ENCODE results near the gene ROBO2.

Gene ROBO2

GRCh38 chr3:77038930-77039605 is 831 bp upstream of the ROBO2 start (continued):
- TF ChIP-seq ZNF514 (tag by site-specific recombination; IDR thresholded peaks at IDR 0.05): no peak
- no peak for TF ChIP-seq ZNF350 (tag by site-specific recombination; IDR thresholded peaks at IDR 0.05)
- TF ChIP-seq BCL11A (tag by site-specific recombination; IDR thresholded peaks at IDR 0.05; ENCODE audit: low read depth): no peak
- TF ChIP-seq PRDM6 (tag by site-specific recombination; IDR thresholded peaks at IDR 0.05): no peak
- 0 out of 2 replicates have a peak, but pooled peaks have one; percentile 56 for TF ChIP-seq ZNF423 (tag by site-specific recombination; IDR thresholded peaks at IDR 0.05)
- TF ChIP-seq ZNF76 (tag by site-specific recombination; IDR thresholded peaks at IDR 0.05; ENCODE audit: borderline replicate concordance, low read depth): no peak
- TF ChIP-seq ZNF274 (IDR thresholded peaks at IDR 0.05; ENCODE audit: low read length): no peak
- no peak for TF ChIP-seq ZNF274 (tag by site-specific recombination; IDR thresholded peaks at IDR 0.05; ENCODE audit: borderline replicate concordance)
- TF ChIP-seq PBX3 (CRISPR knock-in tag; IDR thresholded peaks at IDR 0.05): no peak
- no peak for TF ChIP-seq BCL11B (tag by site-specific recombination; IDR thresholded peaks at IDR 0.05; ENCODE audit: low read depth)
- peak; percentile 67 for TF ChIP-seq GLIS2 (tag by site-specific recombination; IDR thresholded peaks at IDR 0.05)
- TF ChIP-seq ZNF580 (tag by site-specific recombination; IDR thresholded peaks at IDR 0.05): no peak

- peak overlapping the region; percentile 93 for H3K27ac ChIP-seq (ENCODE audit: extremely low read depth, low read depth, low read length)
- POLR2A ChIA-PET: no interaction called here
- H3K4me3 ChIP-seq (ENCODE audit: low read depth, low read length): peak overlapping the region; percentile 55
- H3K4me1 ChIP-seq (ENCODE audit: control insufficient read depth, insufficient read depth, low read length): no peaks in the 10 kb centered on the region
- TF ChIP-seq ZNF155 (tag by site-specific recombination; IDR thresholded peaks at IDR 0.05) (no peak), MYNN (tag by site-specific recombination; IDR thresholded peaks at IDR 0.05; ENCODE audit: borderline replicate concordance) (no peak), ZNF248 (tag by site-specific recombination; IDR thresholded peaks at IDR 0.05) (no peak), ZNF335 (tag by site-specific recombination; conservative IDR thresholded peaks at IDR 0.05) (peak; percentile 92), ZNF660 (tag by site-specific recombination; IDR thresholded peaks at IDR 0.05) (0 out of 2 replicates have a peak, but pooled peaks have one; percentile 11), KLF10 (tag by site-specific recombination; IDR thresholded peaks at IDR 0.05) (0 out of 2 replicates have a peak, but pooled peaks have one; percentile 20), BCL6B (tag by site-specific recombination; IDR thresholded peaks at IDR 0.05) (peak; percentile 95)
- CTCF ChIA-PET: interaction anchor here (1.5 kb wide), 1 partner anchor 308 kb away, joined by 4 read pairs; no protein-coding TSS in a partner anchor
- H3K9me3 ChIP-seq (ENCODE audit: control insufficient read depth, insufficient read depth, low read depth, low read length): no peaks in the 10 kb centered on the region
- H3K36me3 ChIP-seq (ENCODE audit: control insufficient read depth in 2 of 2, insufficient read depth in 1 of 2, low read length in 2 of 2): no peaks in the 10 kb centered on the region
Measured at GRCh38 chr3:77040216-77040615, 317 bp downstream of the ROBO2 start.

Measured in HEK293 (cell line).